CD4-positive, CD25-positive, alpha-beta regulatory T cell (primary cell): ENCODE results near the gene DCTN2. TPM values are rescaled to one million over a fixed set of nuclear protein-coding genes. Genes with fewer than 3 reads are reported as not detected.

ENCODE experiments used
- ATAC-seq, 2 donors: fragments of 150-1000 bp; cut with Tn5 transposase; one replicate each; pipeline ENCODE4 v1.10.0; 2021; ENCODE audit warnings: low read depth in 2 of 2, moderate number of reproducible peaks in 2 of 2, moderate library complexity in 1 of 2
- DNase-seq, 3 donors: peaks; one replicate each; pipeline versions ENCODE4 v3.0.0 to v3.0.0-alpha.2; 2012 to 2022; ENCODE audit warnings: mixed read lengths in 1 of 3
- H3K27ac ChIP-seq: one replicate; pipeline ENCODE4 v1.7.0; 2013; ENCODE audit warnings: mild to moderate bottlenecking, low read length; ENCODE audit not compliant: insufficient read depth, poor library complexity, severe bottlenecking
- H3K27me3 ChIP-seq: one replicate; pipeline ENCODE4 v1.7.0; 2013; ENCODE audit warnings: low read length; ENCODE audit not compliant: control insufficient read depth, insufficient read depth
- H3K36me3 ChIP-seq: one replicate; pipeline ENCODE4 v1.7.0; 2013; ENCODE audit warnings: mild to moderate bottlenecking, low read length, moderate library complexity; ENCODE audit not compliant: control insufficient read depth, insufficient read depth
- H3K4me1 ChIP-seq: 2 replicates; pipeline ENCODE4 v1.7.0; 2013; ENCODE audit warnings: mild to moderate bottlenecking, low read length; ENCODE audit not compliant: insufficient read depth, control insufficient read depth, poor library complexity, severe bottlenecking
- H3K4me3 ChIP-seq: one replicate; pipeline ENCODE4 v1.7.0; 2013; ENCODE audit warnings: low read depth, mild to moderate bottlenecking, low read length, moderate library complexity
- H3K9me3 ChIP-seq, 2 experiments: 1 replicate in 1 of 2; 2 replicates in 1 of 2; pipeline ENCODE4 v1.7.0; 2013; ENCODE audit warnings: low read length in 2 of 2, mild to moderate bottlenecking in 1 of 2, moderate library complexity in 1 of 2; ENCODE audit not compliant: control insufficient read depth in 2 of 2
- H3K27ac Mint-ChIP-seq, 3 donors: one replicate each; pipeline ENCODE4 v1.8.0; 2020 to 2022; ENCODE audit warnings: mild to moderate bottlenecking in 3 of 3, mixed read lengths in 3 of 3, moderate library complexity in 2 of 3
- H3K27me3 Mint-ChIP-seq: one replicate; pipeline ENCODE4 v1.8.0; 2022; ENCODE audit warnings: mild to moderate bottlenecking, mixed read lengths
- H3K36me3 Mint-ChIP-seq: one replicate; pipeline ENCODE4 v1.8.0; 2020; ENCODE audit warnings: mixed read lengths
- H3K4me1 Mint-ChIP-seq, 4 donors: one replicate each; pipeline ENCODE4 v1.8.0; 2020 to 2022; ENCODE audit warnings: mixed read lengths in 4 of 4, mild to moderate bottlenecking in 1 of 4
- H3K4me3 Mint-ChIP-seq, 4 donors: one replicate each; pipeline ENCODE4 v1.8.0; 2020 to 2022; ENCODE audit warnings: mild to moderate bottlenecking in 4 of 4, mixed read lengths in 4 of 4, moderate library complexity in 3 of 4
- H3K9me3 Mint-ChIP-seq, 7 donors: one replicate each; pipeline ENCODE4 v1.8.0; 2020 to 2022; ENCODE audit warnings: mixed read lengths in 7 of 7, mild to moderate bottlenecking in 3 of 7, moderate library complexity in 2 of 7
- polyA plus RNA-seq, 4 donors: library from polyadenylated mRNA; unstranded; fragments of 300-500 nt; fragmentation: Illumina TruSeq; gene quantifications; one replicate each; pipeline ENCODE4 v1.2.3, GENCODE V29; 2021
- total RNA-seq: library from RNA; stranded (reverse); gene quantifications from one replicate; pipeline ENCODE4 v1.2.3, GENCODE V29; 2022

Gene DCTN2
- total and polyA plus RNA-seq, 5 donors from 2014 or later, result 74.9 to 91.6 (median 78.9) TPM

- no peak for DNase-seq
- peaks cover 35% of the 10 kb centered on the region for H3K27me3 Mint-ChIP-seq
- Histone ChIP-seq H3K36me3 (peaks cover 2% of the 10 kb centered on the region), H3K27me3 (peaks cover 5% of the 10 kb centered on the region), H3K4me1 (peaks cover 28% of the 10 kb centered on the region), H3K4me3 (peak overlapping the region; percentile 80), H3K9me3 (no peaks in the 10 kb centered on the region), H3K27ac (peak overlapping the region; percentile 80)
- H3K4me3 Mint-ChIP-seq, result peak overlapping the region; percentile 95 to 99 (median 96)
- H3K9me3 Mint-ChIP-seq, result no peaks in the 10 kb centered on the region
- ATAC-seq, result no peak
- H3K4me1 Mint-ChIP-seq, result peaks cover 22 to 51% (median 40%) of the 10 kb centered on the region in 4 donors
- peak overlapping the region; percentile 89 to 96 (median 96) for H3K27ac Mint-ChIP-seq
- H3K36me3 Mint-ChIP-seq, result no peaks in the 10 kb centered on the region
These were observed 458 bp upstream of the DCTN2 start for GRCh38 chr12:57547288-57548012.

GRCh38 chr12:57545809-57546437 is 1.1 kb downstream of the DCTN2 start:
- peaks cover 2% of the 10 kb centered on the region for H3K36me3 ChIP-seq
- Mint-ChIP-seq H3K36me3 (no peaks in the 10 kb centered on the region), H3K9me3 (no peaks in the 10 kb centered on the region), H3K4me1 (peaks cover 22 to 51% (median 41%) of the 10 kb centered on the region in 4 donors), H3K27me3 (peaks cover 27% of the 10 kb centered on the region), H3K4me3 (peak overlapping the region; percentile 95 to 99 (median 96)), H3K27ac (peak overlapping the region; percentile 89 to 96 (median 96))
- H3K4me1 ChIP-seq, result peaks cover 28% of the 10 kb centered on the region
- H3K9me3 ChIP-seq, result no peaks in the 10 kb centered on the region
- DNase-seq (no peak), ATAC-seq (no peak)
- peaks cover 5% of the 10 kb centered on the region for H3K27me3 ChIP-seq
- peak overlapping the region; percentile 66 for H3K4me3 ChIP-seq
- H3K27ac ChIP-seq, result no peak overlapping the region

DNA sequence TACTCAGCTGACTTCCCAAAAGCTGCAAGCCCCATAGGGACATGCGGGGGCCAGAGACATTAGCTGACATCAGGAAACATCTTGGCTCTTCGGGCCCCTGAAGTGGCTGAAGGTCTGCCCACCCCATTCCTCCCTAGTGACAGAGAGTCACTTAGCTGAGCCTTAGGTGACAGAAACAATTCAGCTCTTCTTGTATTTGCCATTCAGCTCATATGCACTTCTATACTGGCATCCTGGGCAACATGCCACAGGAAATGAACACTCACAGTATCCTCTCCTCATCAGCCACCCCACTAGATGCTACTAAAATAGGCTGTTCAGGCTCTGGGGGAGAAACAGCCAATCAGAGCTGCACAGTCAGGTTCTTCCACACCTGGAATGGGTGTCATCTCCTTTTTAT is 3.4 kb downstream of the DCTN2 start:
- Histone ChIP-seq H3K9me3 (no peaks in the 10 kb centered on the region), H3K4me3 (no peak overlapping the region), H3K27ac (no peak overlapping the region), H3K36me3 (peaks cover 4% of the 10 kb centered on the region), H3K4me1 (peaks cover 16% of the 10 kb centered on the region), H3K27me3 (peaks cover 2% of the 10 kb centered on the region)
- Mint-ChIP-seq H3K9me3 (no peaks in the 10 kb centered on the region), H3K4me1 (peaks cover 22 to 39% (median 34%) of the 10 kb centered on the region in 4 donors), H3K27ac (peak overlapping the region in 2 of 3 donors; percentile 9 to 71), H3K4me3 (no peak overlapping the region), H3K27me3 (peaks cover 10% of the 10 kb centered on the region), H3K36me3 (peaks cover 9% of the 10 kb centered on the region)
- DNase-seq, result peak in 1 of 3 donors; percentile 46
- no peak for ATAC-seq

GRCh38 chr12:57541717-57542116 is 5.3 kb downstream of the DCTN2 start:
- ATAC-seq (no peak), DNase-seq (no peak)
- H3K4me1 ChIP-seq, result peaks cover 12% of the 10 kb centered on the region
- H3K9me3 Mint-ChIP-seq, result no peaks in the 10 kb centered on the region
- H3K4me1 Mint-ChIP-seq, result peaks cover 15 to 31% (median 27%) of the 10 kb centered on the region in 4 donors
- H3K36me3 Mint-ChIP-seq, result peaks cover 23% of the 10 kb centered on the region
- no peak overlapping the region for H3K27ac ChIP-seq
- no peak overlapping the region for H3K27ac Mint-ChIP-seq
- H3K36me3 ChIP-seq, result peaks cover 12% of the 10 kb centered on the region
- no peaks in the 10 kb centered on the region for H3K27me3 Mint-ChIP-seq
- no peaks in the 10 kb centered on the region for H3K9me3 ChIP-seq
- no peaks in the 10 kb centered on the region for H3K27me3 ChIP-seq
- H3K4me3 Mint-ChIP-seq, result peak overlapping the region in 1 of 4 donors; percentile 52
- H3K4me3 ChIP-seq, result no peak overlapping the region

GRCh38 chr12:57541001-57541400 is 6.0 kb downstream of the DCTN2 start:
- Mint-ChIP-seq H3K9me3 (no peaks in the 10 kb centered on the region), H3K4me3 (peak overlapping the region in 1 of 4 donors; percentile 20), H3K4me1 (peaks cover 11 to 25% (median 22%) of the 10 kb centered on the region in 4 donors), H3K36me3 (peaks cover 23% of the 10 kb centered on the region), H3K27ac (peak overlapping the region in 1 of 3 donors; percentile 56), H3K27me3 (no peaks in the 10 kb centered on the region)
- H3K27me3 ChIP-seq, result no peaks in the 10 kb centered on the region
- no peak overlapping the region for H3K4me3 ChIP-seq
- H3K4me1 ChIP-seq, result peaks cover 5% of the 10 kb centered on the region
- ATAC-seq (no peak), DNase-seq (no peak)
- H3K27ac ChIP-seq, result no peak overlapping the region
- H3K9me3 ChIP-seq, result no peaks in the 10 kb centered on the region
- peaks cover 12% of the 10 kb centered on the region for H3K36me3 ChIP-seq

- Histone ChIP-seq H3K9me3 (no peaks in the 10 kb centered on the region), H3K4me1 (no peaks in the 10 kb centered on the region), H3K4me3 (no peak overlapping the region), H3K36me3 (peaks cover 25% of the 10 kb centered on the region), H3K27ac (no peak overlapping the region), H3K27me3 (no peaks in the 10 kb centered on the region)
- H3K4me3 Mint-ChIP-seq, result no peak overlapping the region
- H3K36me3 Mint-ChIP-seq, result peaks cover 35% of the 10 kb centered on the region
- peaks cover 0 to 12% (median 8%) of the 10 kb centered on the region in 4 donors for H3K4me1 Mint-ChIP-seq
- H3K9me3 Mint-ChIP-seq, result no peaks in the 10 kb centered on the region
- no peaks in the 10 kb centered on the region for H3K27me3 Mint-ChIP-seq
- H3K27ac Mint-ChIP-seq, result no peak overlapping the region
- ATAC-seq, result no peak
- DNase-seq, result no peak
These were observed 7.7 kb downstream of the DCTN2 start for GRCh38 chr12:57539134-57539768.

- ATAC-seq (no peak), DNase-seq (no peak)
- no peak overlapping the region for H3K4me3 Mint-ChIP-seq
- Histone ChIP-seq H3K9me3 (no peaks in the 10 kb centered on the region), H3K4me3 (no peak overlapping the region), H3K27me3 (no peaks in the 10 kb centered on the region), H3K36me3 (peaks cover 49% of the 10 kb centered on the region), H3K4me1 (no peaks in the 10 kb centered on the region), H3K27ac (no peak overlapping the region)
- H3K36me3 Mint-ChIP-seq, result peaks cover 50% of the 10 kb centered on the region
- H3K27ac Mint-ChIP-seq, result peak overlapping the region in 2 of 3 donors; percentile 26 to 79
- no peaks in the 10 kb centered on the region for H3K27me3 Mint-ChIP-seq
- H3K4me1 Mint-ChIP-seq, result peaks cover 0 to 4% (median 1%) of the 10 kb centered on the region in 4 donors
- H3K9me3 Mint-ChIP-seq, result no peaks in the 10 kb centered on the region
These were observed 10.4 kb downstream of the DCTN2 start for GRCh38 chr12:57536597-57536942.
